Activated T-helper 9 cell treated with anti-CD3 and anti-CD28 coated beads, Interleukin-2, amount 50 U/mL, for 16 hours (primary cell): ENCODE data around the gene MCU.
"Not testable (repeated sequence)": the region's sequence is repeated elsewhere in the genome, so short reads cannot be mapped to it uniquely, and the experiment has no call there.

ENCODE experiments used
- DNase-seq: peaks from one replicate; pipeline ENCODE4 v3.0.0-alpha.2; 2020; ENCODE audit warnings: low read depth

The MCU gene

GRCh38 chr10:72731916-72732419 lies 40.0 kb downstream of the MCU start:
- no peak for DNase-seq

- no peak for DNase-seq
Measured at GRCh38 chr10:72732521-72732920, 40.6 kb downstream of the MCU start.

- DNase-seq: no peak
Measured at GRCh38 chr10:72733989-72734388, 42.0 kb downstream of the MCU start.

- DNase-seq: no peak
Measured at GRCh38 chr10:72735288-72735936, 43.5 kb downstream of the MCU start.

- no peak for DNase-seq
Measured at GRCh38 chr10:72736176-72736827, 44.4 kb downstream of the MCU start.

- DNase-seq: no peak
Measured at GRCh38 chr10:72736828-72737220, 44.9 kb downstream of the MCU start.

GRCh38 chr10:72737357-72737756 lies 45.4 kb downstream of the MCU start:
- not testable (repeated sequence) for DNase-seq

- no peak for DNase-seq
Measured at GRCh38 chr10:72738486-72738885, 46.5 kb downstream of the MCU start.

GRCh38 chr10:72740528-72740927 lies 48.6 kb downstream of the MCU start:
- no peak for DNase-seq

GRCh38 chr10:72742092-72742491 lies 50.1 kb downstream of the MCU start:
- DNase-seq: no peak

GRCh38 chr10:72742797-72743196 lies 50.9 kb downstream of the MCU start:
- DNase-seq: no peak

GRCh38 chr10:72744566-72744965 lies 52.6 kb downstream of the MCU start:
- no peak for DNase-seq

GRCh38 chr10:72746426-72747363 lies 54.8 kb downstream of the MCU start:
- DNase-seq: no peak

GRCh38 chr10:72747521-72747920 lies 55.6 kb downstream of the MCU start:
- no peak for DNase-seq

- no peak for DNase-seq
Measured at GRCh38 chr10:72753760-72754231, 61.9 kb downstream of the MCU start.

GRCh38 chr10:72754275-72755032 lies 62.5 kb downstream of the MCU start:
- no peak for DNase-seq

GRCh38 chr10:72756674-72757385 lies 64.9 kb downstream of the MCU start:
- no peak for DNase-seq

GRCh38 chr10:72757732-72758131 lies 65.8 kb downstream of the MCU start:
- DNase-seq: no peak

GRCh38 chr10:72758930-72759329 lies 67.0 kb downstream of the MCU start:
- DNase-seq: not testable (repeated sequence)

GRCh38 chr10:72759584-72759983 lies 67.6 kb downstream of the MCU start:
- no peak for DNase-seq

GRCh38 chr10:72761498-72761897 lies 69.6 kb downstream of the MCU start:
- no peak for DNase-seq
